ENCODE data around the gene MEAK7. TPM values are rescaled to one million over a fixed set of nuclear protein-coding genes. Genes with fewer than 3 reads are reported as not detected.

MEAK7 gene
- total RNA-seq, 4 donors from 2014 or later = 9.2 to 15.9 (median 14.3) TPM

DNA sequence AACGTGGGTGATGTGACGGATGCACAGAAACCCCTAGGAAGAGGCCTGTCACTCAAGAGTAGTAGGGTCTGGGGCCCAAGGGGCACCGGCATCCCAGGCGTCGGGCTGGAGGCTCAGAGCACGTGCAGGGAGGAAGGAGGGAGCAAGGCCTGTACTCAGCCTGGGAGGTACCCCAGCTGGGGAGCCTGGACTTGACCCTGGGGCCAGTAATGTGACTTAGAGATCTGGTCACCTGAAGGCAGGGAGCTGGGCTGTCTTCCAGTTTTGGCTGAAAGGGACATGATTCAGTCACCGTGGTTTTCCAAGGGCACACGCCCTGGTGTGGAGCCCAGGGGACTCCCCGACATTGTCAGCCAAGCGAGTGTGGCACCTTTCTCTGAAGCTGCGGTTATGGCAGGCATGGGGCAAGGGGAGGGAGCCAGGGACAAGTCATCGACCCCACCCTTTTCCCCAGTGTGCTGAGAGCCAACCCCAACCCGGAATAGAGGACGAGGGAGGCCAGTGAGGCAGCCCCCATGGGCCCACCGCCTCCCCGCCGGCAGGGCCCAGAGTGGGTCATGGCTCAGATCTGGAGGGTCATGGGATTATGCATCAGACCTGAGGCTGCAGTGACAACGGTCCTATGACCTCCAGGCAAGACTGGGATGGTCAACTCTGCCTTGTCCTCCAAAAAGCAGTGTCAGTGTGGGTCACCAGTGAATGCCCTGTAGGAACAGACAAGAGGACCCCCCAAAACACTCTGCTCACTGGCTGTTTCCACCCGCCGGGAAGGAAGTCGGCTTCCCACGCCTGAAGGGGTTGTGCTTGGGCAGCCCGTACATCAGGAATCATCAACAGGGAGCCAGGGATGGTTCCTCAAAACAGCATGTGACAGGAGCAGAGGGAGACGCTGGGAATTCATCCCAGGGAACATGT, 41.9 kb downstream of the MEAK7 start:
- Histone ChIP-seq H3K36me3 (peaks cover 0 to 68% (median under 1%) of the 10 kb centered on the region in 3 donors), H3K27ac (no peak overlapping the region), H3K4me1 (no peaks in the 10 kb centered on the region), H3K27me3 (no peaks in the 10 kb centered on the region), H3K9me3 (peaks cover 0 to 14% (median 0%) of the 10 kb centered on the region in 4 donors), H3K4me3 (no peak overlapping the region)
- WGBS, 2 donors = 79 to 85% methylated on average over 18 to 22 of the region's 24 CpGs
- no peak for DNase-seq (ENCODE audit: low spot score in 2 of 2)
- no peak for TF ChIP-seq POLR2A (IDR thresholded peaks at IDR 0.05)
- no peak for TF ChIP-seq CTCF (IDR thresholded peaks at IDR 0.05)
- TF ChIP-seq EP300 (IDR thresholded peaks at IDR 0.05) = no peak

DNA sequence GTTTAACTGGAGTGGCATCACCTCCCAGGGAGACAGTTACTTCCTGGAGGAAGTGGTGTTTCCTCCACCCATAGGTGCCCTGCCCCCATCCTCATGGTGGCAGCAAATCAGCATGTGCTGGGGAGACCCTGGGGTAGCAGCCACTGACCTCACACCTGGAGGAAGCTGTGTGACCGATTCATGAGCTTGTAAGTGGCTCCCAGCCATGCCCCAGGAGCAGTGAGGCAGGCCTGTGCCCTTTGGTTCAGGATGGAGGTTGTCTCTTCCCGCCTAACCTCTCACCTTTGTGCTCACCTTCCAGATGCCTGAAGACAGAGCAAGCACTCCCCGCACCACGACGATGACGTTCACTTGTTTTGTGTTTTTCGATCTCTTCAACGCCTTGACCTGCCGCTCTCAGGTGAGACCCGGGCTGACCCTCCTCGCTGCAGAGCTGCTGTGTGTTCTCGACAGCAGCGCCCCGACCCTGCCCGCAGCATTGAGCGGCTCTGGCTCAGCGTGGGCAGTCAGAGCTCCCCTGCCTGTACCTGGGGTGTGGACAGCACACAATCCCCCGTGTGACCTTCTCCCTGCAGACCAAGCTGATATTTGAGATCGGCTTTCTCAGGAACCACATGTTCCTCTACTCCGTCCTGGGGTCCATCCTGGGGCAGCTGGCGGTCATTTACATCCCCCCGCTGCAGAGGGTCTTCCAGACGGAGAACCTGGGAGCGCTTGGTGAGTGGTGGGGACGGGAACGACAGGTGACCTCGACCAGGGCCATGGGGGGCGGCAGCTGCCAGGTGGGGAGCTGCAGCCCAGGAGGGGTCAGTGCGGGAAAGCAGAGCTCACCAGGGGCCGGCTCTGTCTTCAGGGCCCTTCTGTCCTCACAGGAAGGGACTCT, 42.8 kb downstream of the MEAK7 start:
- H3K4me1 ChIP-seq = no peaks in the 10 kb centered on the region
- no peak for DNase-seq (ENCODE audit: low spot score in 2 of 2)
- peaks cover 0 to 59% (median 0%) of the 10 kb centered on the region in 3 donors for H3K36me3 ChIP-seq
- H3K9me3 ChIP-seq = peaks cover 0 to 5% (median 0%) of the 10 kb centered on the region in 4 donors
- WGBS, 2 donors = 85 to 90% methylated on average over 29 to 30 of the region's 30 CpGs
- H3K27me3 ChIP-seq = no peaks in the 10 kb centered on the region
- no peak overlapping the region for H3K4me3 ChIP-seq
- H3K27ac ChIP-seq = no peak overlapping the region
- TF ChIP-seq EP300 (IDR thresholded peaks at IDR 0.05) (no peak), POLR2A (IDR thresholded peaks at IDR 0.05) (no peak), CTCF (IDR thresholded peaks at IDR 0.05) (no peak)

- 68 to 82% methylated on average over 8 of the region's 8 CpGs for WGBS, 2 donors
- peaks cover 0 to 52% (median 0%) of the 10 kb centered on the region in 3 donors for H3K36me3 ChIP-seq
- no peaks in the 10 kb centered on the region for H3K27me3 ChIP-seq
- no peaks in the 10 kb centered on the region for H3K4me1 ChIP-seq
- H3K27ac ChIP-seq = no peak overlapping the region
- H3K9me3 ChIP-seq = no peaks in the 10 kb centered on the region
- TF ChIP-seq EP300 (IDR thresholded peaks at IDR 0.05) = no peak
- TF ChIP-seq POLR2A (IDR thresholded peaks at IDR 0.05) = no peak
- no peak for TF ChIP-seq CTCF (IDR thresholded peaks at IDR 0.05)
- DNase-seq (ENCODE audit: low spot score in 2 of 2) = no peak
- no peak overlapping the region for H3K4me3 ChIP-seq
Measured at GRCh38 chr16:84461029-84461412, 43.4 kb downstream of the MEAK7 start.

- Histone ChIP-seq H3K4me1 (no peaks in the 10 kb centered on the region), H3K27me3 (no peaks in the 10 kb centered on the region), H3K4me3 (no peak overlapping the region), H3K9me3 (no peaks in the 10 kb centered on the region), H3K27ac (no peak overlapping the region), H3K36me3 (peaks cover 0 to 47% (median 0%) of the 10 kb centered on the region in 3 donors)
- WGBS, 2 donors = 73 to 81% methylated on average over 14 to 20 of the region's 20 CpGs
- TF ChIP-seq EP300 (IDR thresholded peaks at IDR 0.05) (no peak), CTCF (IDR thresholded peaks at IDR 0.05) (no peak), POLR2A (IDR thresholded peaks at IDR 0.05) (no peak)
- DNase-seq (ENCODE audit: low spot score in 2 of 2) = no peak
Measured at GRCh38 chr16:84460406-84461028, 43.9 kb downstream of the MEAK7 start.
